Measurements from ENCODE around the gene DOLPP1. TPM values are rescaled to one million over a fixed set of nuclear protein-coding genes. Genes with fewer than 3 reads are reported as not detected.

DOLPP1 gene
- total RNA-seq, 1 experiment from 2014 or later = 32.7 TPM

DNA sequence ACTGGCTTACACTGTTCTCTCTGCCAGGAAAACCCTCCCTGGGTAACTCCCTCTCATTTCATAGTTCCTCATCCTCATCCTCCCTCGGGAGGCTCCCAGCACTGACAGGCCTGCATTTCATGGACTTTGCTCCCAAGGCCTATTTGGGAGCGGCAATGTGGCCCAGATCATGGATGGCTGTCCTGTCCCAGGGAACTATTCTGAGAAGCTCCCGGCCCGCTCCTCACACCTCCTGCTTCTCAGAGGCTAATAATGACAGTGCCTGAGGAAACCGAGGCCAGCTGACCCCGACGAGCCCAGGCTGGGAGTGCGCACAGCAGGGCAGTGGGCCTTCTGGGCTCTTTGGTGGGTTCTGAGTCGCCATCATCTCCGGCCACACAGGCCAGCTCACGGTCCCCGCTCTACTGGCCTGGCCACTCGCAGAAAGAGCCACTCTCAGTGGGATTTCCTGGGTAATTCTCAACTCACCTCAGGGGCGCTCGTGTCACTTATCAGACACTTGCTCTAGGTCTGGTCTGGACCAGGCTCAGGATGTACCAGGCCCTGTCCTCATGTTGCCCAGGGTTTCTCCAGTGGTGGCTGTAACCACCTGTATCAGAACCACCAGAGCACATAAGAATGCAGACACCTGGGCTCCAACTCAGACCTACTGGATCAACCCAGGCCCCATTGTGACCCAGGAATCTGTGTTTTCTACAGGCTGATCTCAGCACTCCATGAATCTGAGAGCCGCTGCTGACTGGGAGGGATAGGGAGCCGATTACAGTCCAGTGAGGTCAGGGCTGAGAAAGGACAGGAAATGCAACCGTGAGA, 2.0 kb upstream of the DOLPP1 start:
- CTCF ChIA-PET = interaction anchor here (0.7 kb wide), 1 partner anchor 53 kb away, joined by 3 read pairs; no protein-coding TSS in a partner anchor
- no peaks in the 10 kb centered on the region for H3K27me3 Mint-ChIP-seq (ENCODE audit: low read depth)
- peaks cover 8% of the 10 kb centered on the region for H3K4me1 Mint-ChIP-seq
- H3K4me3 Mint-ChIP-seq = peak overlapping the region; percentile 92
- POLR2A ChIA-PET = no interaction called here
- no peaks in the 10 kb centered on the region for H3K36me3 Mint-ChIP-seq
- TF ChIP-seq GABPB1 (CRISPR knock-in tag; IDR thresholded peaks at IDR 0.05) = no peak
- no peak for TF ChIP-seq SP1 (CRISPR knock-in tag; conservative IDR thresholded peaks at IDR 0.05)
- TF ChIP-seq MXD4 (CRISPR knock-in tag; IDR thresholded peaks at IDR 0.05; ENCODE audit: borderline replicate concordance) = no peak
- TF ChIP-seq, protein P1, sequence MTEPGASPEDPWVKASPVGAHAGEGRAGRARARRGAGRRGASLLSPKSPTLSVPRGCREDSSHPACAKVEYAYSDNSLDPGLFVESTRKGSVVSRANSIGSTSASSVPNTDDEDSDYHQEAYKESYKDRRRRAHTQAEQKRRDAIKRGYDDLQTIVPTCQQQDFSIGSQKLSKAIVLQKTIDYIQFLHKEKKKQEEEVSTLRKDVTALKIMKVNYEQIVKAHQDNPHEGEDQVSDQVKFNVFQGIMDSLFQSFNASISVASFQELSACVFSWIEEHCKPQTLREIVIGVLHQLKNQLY (CRISPR knock-in tag; IDR thresholded peaks at IDR 0.05) = no peak
- no peak for TF ChIP-seq TP53 (CRISPR knock-in tag; IDR thresholded peaks at IDR 0.05)
- TF ChIP-seq, protein P2, sequence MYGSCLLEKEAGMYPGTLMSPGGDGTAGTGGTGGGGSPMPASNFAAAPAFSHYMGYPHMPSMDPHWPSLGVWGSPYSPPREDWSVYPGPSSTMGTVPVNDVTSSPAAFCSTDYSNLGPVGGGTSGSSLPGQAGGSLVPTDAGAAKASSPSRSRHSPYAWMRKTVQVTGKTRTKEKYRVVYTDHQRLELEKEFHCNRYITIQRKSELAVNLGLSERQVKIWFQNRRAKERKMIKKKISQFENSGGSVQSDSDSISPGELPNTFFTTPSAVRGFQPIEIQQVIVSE (CRISPR knock-in tag; IDR thresholded peaks at IDR 0.05; ENCODE audit: borderline replicate concordance) = no peak
- TF ChIP-seq, protein P3, sequence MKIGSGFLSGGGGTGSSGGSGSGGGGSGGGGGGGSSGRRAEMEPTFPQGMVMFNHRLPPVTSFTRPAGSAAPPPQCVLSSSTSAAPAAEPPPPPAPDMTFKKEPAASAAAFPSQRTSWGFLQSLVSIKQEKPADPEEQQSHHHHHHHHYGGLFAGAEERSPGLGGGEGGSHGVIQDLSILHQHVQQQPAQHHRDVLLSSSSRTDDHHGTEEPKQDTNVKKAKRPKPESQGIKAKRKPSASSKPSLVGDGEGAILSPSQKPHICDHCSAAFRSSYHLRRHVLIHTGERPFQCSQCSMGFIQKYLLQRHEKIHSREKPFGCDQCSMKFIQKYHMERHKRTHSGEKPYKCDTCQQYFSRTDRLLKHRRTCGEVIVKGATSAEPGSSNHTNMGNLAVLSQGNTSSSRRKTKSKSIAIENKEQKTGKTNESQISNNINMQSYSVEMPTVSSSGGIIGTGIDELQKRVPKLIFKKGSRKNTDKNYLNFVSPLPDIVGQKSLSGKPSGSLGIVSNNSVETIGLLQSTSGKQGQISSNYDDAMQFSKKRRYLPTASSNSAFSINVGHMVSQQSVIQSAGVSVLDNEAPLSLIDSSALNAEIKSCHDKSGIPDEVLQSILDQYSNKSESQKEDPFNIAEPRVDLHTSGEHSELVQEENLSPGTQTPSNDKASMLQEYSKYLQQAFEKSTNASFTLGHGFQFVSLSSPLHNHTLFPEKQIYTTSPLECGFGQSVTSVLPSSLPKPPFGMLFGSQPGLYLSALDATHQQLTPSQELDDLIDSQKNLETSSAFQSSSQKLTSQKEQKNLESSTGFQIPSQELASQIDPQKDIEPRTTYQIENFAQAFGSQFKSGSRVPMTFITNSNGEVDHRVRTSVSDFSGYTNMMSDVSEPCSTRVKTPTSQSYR (CRISPR knock-in tag; IDR thresholded peaks at IDR 0.05) = no peak
- TF ChIP-seq, protein P4, sequence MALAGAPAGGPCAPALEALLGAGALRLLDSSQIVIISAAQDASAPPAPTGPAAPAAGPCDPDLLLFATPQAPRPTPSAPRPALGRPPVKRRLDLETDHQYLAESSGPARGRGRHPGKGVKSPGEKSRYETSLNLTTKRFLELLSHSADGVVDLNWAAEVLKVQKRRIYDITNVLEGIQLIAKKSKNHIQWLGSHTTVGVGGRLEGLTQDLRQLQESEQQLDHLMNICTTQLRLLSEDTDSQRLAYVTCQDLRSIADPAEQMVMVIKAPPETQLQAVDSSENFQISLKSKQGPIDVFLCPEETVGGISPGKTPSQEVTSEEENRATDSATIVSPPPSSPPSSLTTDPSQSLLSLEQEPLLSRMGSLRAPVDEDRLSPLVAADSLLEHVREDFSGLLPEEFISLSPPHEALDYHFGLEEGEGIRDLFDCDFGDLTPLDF (CRISPR knock-in tag; IDR thresholded peaks at IDR 0.05) = no peak
- TF ChIP-seq ZNF416 (CRISPR knock-in tag; IDR thresholded peaks at IDR 0.05) = no peak
- TF ChIP-seq, protein P5, sequence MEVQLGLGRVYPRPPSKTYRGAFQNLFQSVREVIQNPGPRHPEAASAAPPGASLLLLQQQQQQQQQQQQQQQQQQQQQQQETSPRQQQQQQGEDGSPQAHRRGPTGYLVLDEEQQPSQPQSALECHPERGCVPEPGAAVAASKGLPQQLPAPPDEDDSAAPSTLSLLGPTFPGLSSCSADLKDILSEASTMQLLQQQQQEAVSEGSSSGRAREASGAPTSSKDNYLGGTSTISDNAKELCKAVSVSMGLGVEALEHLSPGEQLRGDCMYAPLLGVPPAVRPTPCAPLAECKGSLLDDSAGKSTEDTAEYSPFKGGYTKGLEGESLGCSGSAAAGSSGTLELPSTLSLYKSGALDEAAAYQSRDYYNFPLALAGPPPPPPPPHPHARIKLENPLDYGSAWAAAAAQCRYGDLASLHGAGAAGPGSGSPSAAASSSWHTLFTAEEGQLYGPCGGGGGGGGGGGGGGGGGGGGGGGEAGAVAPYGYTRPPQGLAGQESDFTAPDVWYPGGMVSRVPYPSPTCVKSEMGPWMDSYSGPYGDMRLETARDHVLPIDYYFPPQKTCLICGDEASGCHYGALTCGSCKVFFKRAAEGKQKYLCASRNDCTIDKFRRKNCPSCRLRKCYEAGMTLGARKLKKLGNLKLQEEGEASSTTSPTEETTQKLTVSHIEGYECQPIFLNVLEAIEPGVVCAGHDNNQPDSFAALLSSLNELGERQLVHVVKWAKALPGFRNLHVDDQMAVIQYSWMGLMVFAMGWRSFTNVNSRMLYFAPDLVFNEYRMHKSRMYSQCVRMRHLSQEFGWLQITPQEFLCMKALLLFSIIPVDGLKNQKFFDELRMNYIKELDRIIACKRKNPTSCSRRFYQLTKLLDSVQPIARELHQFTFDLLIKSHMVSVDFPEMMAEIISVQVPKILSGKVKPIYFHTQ (CRISPR knock-in tag; IDR thresholded peaks at IDR 0.05) = no peak
- TF ChIP-seq, protein P6, sequence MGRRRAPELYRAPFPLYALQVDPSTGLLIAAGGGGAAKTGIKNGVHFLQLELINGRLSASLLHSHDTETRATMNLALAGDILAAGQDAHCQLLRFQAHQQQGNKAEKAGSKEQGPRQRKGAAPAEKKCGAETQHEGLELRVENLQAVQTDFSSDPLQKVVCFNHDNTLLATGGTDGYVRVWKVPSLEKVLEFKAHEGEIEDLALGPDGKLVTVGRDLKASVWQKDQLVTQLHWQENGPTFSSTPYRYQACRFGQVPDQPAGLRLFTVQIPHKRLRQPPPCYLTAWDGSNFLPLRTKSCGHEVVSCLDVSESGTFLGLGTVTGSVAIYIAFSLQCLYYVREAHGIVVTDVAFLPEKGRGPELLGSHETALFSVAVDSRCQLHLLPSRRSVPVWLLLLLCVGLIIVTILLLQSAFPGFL (CRISPR knock-in tag; IDR thresholded peaks at IDR 0.05; ENCODE audit: borderline replicate concordance) = no peak
- TF ChIP-seq, protein P7, sequence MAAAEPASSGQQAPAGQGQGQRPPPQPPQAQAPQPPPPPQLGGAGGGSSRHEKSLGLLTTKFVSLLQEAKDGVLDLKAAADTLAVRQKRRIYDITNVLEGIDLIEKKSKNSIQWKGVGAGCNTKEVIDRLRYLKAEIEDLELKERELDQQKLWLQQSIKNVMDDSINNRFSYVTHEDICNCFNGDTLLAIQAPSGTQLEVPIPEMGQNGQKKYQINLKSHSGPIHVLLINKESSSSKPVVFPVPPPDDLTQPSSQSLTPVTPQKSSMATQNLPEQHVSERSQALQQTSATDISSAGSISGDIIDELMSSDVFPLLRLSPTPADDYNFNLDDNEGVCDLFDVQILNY (CRISPR knock-in tag; IDR thresholded peaks at IDR 0.05) = no peak
- TF ChIP-seq ZNF232 (CRISPR knock-in tag; IDR thresholded peaks at IDR 0.05) = no peak
- TF ChIP-seq MYBL2 (CRISPR knock-in tag; IDR thresholded peaks at IDR 0.05) = no peak
- DNase-seq (ENCODE audit: low spot score) = no peak
- ATAC-seq = no peak
- H3K27ac Mint-ChIP-seq = peak overlapping the region; percentile 56; the same call in 1 of the 2 replicates
- no peaks in the 10 kb centered on the region for H3K9me3 Mint-ChIP-seq

Measured in WTC11 (cell line).